Measurements from ENCODE around the gene PRIMA1.

The PRIMA1 gene

DNA sequence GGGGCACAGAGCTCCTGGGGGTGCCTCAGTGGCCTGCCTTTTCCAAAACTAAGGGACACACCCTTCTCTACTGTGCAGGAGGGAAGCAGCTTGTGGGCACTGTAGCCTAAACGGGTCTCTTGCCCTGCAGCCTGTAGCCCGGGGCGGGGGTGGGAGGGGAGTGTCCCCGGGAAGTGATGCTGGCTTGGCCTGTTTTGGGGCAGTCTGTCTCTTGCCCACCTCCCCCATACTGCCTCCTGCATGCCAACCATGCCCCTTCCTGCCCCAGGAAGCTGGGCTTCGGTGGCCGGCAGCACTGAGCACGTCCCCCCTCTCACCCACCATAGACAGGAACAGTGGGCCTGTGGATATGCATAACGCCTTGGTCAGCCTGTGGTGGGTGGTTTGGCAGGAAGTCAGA, 43.4 kb downstream of the PRIMA1 start:
- Histone ChIP-seq H3K36me3 (ENCODE audit: insufficient read depth, low read length) (no peaks in the 10 kb centered on the region), H3K27ac (no peak overlapping the region), H3K9me3 (ENCODE audit: low read depth, low read length) (no peaks in the 10 kb centered on the region), H3K9ac (ENCODE audit: insufficient read length) (no peak overlapping the region), H3K4me3 (no peak overlapping the region)
- DNase-seq (ENCODE audit: low read depth, low spot score) = no peak
- TF ChIP-seq POLR2AphosphoS5 (IDR thresholded peaks at IDR 0.05; ENCODE audit: borderline replicate concordance, low read depth, low read length) (no peak), EZH2 (IDR thresholded peaks at IDR 0.05) (no peak), FOXP2 (optimal IDR thresholded peaks at IDR 0.05; ENCODE audit: control extremely low read depth, extremely low read length, insufficient read depth) (no peak)

DNA sequence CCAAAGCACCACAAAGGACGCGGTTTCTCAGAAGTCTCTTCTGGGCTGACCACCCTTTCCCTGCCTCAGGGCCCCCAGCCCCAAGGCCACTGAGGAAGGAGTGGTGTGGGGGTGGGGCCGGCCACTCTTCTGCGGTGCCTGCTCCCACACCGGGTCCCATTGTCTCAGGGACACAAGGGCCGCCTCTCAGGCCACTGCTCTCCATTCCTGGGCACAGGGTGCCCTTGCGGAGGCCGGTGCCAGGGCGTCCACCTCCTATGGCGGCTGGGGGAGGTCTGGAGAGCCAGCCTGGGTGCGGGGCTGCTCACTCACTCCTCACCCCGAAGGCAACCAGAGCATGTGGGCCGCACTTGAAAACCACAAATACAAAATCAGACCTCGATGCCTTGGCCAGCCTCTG, 44.1 kb downstream of the PRIMA1 start:
- TF ChIP-seq FOXP2 (optimal IDR thresholded peaks at IDR 0.05; ENCODE audit: control extremely low read depth, extremely low read length, insufficient read depth) = no peak
- TF ChIP-seq EZH2 (IDR thresholded peaks at IDR 0.05) = no peak
- H3K4me3 ChIP-seq = no peak overlapping the region
- H3K9ac ChIP-seq (ENCODE audit: insufficient read length) = no peak overlapping the region
- H3K36me3 ChIP-seq (ENCODE audit: insufficient read depth, low read length) = no peaks in the 10 kb centered on the region
- no peaks in the 10 kb centered on the region for H3K9me3 ChIP-seq (ENCODE audit: low read depth, low read length)
- no peak for DNase-seq (ENCODE audit: low read depth, low spot score)
- no peak overlapping the region for H3K27ac ChIP-seq

DNA sequence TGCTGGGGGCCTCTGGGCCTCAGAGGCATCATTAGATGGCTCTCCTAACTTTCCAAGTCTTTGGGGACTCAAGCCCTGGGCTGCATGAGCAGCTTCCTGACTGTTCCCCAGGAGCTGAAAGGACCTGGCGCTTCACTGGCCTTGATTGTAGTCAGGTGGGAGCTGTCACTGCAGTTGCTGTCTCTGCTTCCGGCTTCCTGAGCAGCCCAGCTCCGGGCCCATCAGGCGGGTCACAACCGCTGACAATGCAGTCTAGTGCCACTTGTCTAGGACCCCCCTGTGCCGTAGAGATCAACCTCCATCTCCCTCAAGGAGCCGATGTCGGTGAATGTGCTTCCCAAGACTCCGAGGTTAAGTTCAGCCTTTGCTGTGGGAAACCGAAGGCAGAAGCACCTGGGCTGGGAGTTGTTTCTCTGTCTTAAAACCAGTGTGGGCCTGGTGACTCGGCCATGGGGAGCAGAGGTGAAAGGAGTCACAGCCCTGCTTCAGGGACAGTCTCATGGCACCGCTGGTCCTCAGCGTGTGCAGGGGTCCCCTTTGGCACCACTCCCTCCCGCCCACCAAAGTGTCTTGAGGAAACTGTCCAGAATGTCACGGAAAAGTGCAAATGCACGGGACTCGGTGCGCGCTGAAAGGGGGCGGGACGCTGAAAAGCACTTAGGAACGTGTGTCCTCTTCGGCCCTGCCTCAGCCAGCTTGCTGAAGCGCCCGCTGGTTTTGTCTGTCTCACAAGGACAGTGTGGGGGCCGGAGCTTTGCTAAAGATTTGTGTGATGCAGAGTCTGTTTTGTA, 44.8 kb downstream of the PRIMA1 start:
- H3K36me3 ChIP-seq (ENCODE audit: insufficient read depth, low read length) = no peaks in the 10 kb centered on the region
- TF ChIP-seq FOXP2 (optimal IDR thresholded peaks at IDR 0.05; ENCODE audit: control extremely low read depth, extremely low read length, insufficient read depth) (no peak), POLR2AphosphoS5 (IDR thresholded peaks at IDR 0.05; ENCODE audit: borderline replicate concordance, low read depth, low read length) (no peak), EZH2 (IDR thresholded peaks at IDR 0.05) (no peak)
- H3K27ac ChIP-seq = no peak overlapping the region
- H3K9me3 ChIP-seq (ENCODE audit: low read depth, low read length) = no peaks in the 10 kb centered on the region
- no peak for DNase-seq (ENCODE audit: low read depth, low spot score)
- H3K4me3 ChIP-seq = no peak overlapping the region
- no peak overlapping the region for H3K9ac ChIP-seq (ENCODE audit: insufficient read length)

DNA sequence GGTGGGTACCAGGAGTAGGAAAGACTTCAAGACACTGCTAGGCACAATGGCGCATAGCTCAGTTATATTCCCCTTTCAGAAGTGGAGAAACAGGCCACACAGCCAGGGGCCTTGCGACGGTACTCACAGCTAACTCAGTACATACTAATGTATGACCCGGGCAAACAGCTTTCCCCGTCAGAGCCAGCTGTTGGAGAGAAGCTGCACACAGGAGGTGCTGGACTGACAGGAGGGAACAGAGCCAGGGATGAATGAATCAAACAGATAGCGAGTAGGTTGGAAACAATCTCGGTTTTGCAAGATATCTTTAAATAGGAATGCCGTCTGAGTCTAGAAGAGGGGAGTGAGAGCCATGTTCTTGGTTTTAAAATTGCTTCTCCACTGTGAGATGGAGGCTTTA, 45.5 kb downstream of the PRIMA1 start:
- Histone ChIP-seq H3K9ac (ENCODE audit: insufficient read length) (no peak overlapping the region), H3K27ac (no peak overlapping the region), H3K36me3 (ENCODE audit: insufficient read depth, low read length) (no peaks in the 10 kb centered on the region), H3K4me3 (no peak overlapping the region), H3K9me3 (ENCODE audit: low read depth, low read length) (no peaks in the 10 kb centered on the region)
- no peak for TF ChIP-seq FOXP2 (optimal IDR thresholded peaks at IDR 0.05; ENCODE audit: control extremely low read depth, extremely low read length, insufficient read depth)
- TF ChIP-seq EZH2 (IDR thresholded peaks at IDR 0.05) = no peak
- TF ChIP-seq POLR2AphosphoS5 (IDR thresholded peaks at IDR 0.05; ENCODE audit: borderline replicate concordance, low read depth, low read length) = no peak
- no peak for DNase-seq (ENCODE audit: low read depth, low spot score)

DNA sequence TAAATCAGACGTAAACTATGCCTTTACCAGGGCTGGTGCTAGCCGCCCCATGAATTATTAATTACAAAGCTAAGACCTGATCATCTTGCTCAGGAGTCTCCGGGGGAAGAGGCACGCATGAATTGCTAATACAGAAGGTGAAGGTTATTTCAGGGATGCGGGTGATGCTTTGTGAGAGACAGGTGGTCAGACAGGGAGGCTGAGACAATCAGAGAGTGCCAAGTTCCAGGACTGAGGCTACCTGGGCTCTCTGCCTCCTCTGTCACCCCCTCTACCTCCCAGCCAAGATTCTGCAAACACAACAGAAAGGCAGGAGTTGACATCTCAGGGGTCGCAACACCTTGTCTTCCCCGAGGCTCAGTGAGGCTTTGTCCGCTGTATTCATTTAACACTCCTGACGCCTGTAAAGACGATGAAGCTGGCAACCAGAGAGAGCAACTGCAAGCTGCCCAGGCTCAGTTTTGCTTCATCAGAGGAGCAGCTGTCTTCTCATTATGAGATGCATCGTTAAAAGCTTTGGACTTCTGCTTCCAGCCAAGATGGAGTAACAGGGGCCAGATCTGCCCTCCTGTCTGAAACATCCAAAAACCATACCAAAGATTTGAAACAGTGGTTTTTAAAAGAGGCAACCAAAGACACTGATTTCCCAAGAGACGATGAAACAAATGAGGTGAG, 46.6 kb downstream of the PRIMA1 start:
- H3K9me3 ChIP-seq (ENCODE audit: low read depth, low read length) = no peaks in the 10 kb centered on the region
- no peaks in the 10 kb centered on the region for H3K36me3 ChIP-seq (ENCODE audit: insufficient read depth, low read length)
- no peak overlapping the region for H3K27ac ChIP-seq
- H3K9ac ChIP-seq (ENCODE audit: insufficient read length) = no peak overlapping the region
- DNase-seq (ENCODE audit: low read depth, low spot score) = no peak
- no peak overlapping the region for H3K4me3 ChIP-seq
- TF ChIP-seq EZH2 (IDR thresholded peaks at IDR 0.05) (no peak), FOXP2 (optimal IDR thresholded peaks at IDR 0.05; ENCODE audit: control extremely low read depth, extremely low read length, insufficient read depth) (no peak), POLR2AphosphoS5 (IDR thresholded peaks at IDR 0.05; ENCODE audit: borderline replicate concordance, low read depth, low read length) (no peak)

DNA sequence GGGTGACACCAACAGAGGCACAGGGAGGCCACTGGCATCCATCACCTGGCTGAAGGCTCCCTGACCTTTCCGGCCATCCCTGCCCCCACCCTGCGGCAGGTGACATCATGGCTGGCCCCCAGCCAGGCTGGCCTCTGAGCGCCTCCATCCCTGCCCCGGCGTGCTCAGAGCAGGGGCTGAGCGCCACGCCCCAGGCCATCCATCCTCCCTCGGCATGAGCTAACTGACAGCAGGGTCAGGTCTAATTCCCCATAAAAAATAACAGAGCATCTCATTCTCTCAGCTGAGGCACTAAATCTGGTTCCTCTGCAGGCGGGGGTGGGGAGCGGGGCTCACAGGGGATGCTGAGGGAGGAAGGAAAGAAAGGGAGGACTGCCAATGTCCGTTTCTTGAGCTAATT, 50.7 kb downstream of the PRIMA1 start:
- no peak overlapping the region for H3K27ac ChIP-seq
- H3K9me3 ChIP-seq (ENCODE audit: low read depth, low read length) = no peaks in the 10 kb centered on the region
- H3K4me3 ChIP-seq = no peak overlapping the region
- no peaks in the 10 kb centered on the region for H3K36me3 ChIP-seq (ENCODE audit: insufficient read depth, low read length)
- TF ChIP-seq POLR2AphosphoS5 (IDR thresholded peaks at IDR 0.05; ENCODE audit: borderline replicate concordance, low read depth, low read length) (no peak), FOXP2 (optimal IDR thresholded peaks at IDR 0.05; ENCODE audit: control extremely low read depth, extremely low read length, insufficient read depth) (no peak), EZH2 (IDR thresholded peaks at IDR 0.05) (no peak)
- H3K9ac ChIP-seq (ENCODE audit: insufficient read length) = no peak overlapping the region
- DNase-seq (ENCODE audit: low read depth, low spot score) = no peak

DNA sequence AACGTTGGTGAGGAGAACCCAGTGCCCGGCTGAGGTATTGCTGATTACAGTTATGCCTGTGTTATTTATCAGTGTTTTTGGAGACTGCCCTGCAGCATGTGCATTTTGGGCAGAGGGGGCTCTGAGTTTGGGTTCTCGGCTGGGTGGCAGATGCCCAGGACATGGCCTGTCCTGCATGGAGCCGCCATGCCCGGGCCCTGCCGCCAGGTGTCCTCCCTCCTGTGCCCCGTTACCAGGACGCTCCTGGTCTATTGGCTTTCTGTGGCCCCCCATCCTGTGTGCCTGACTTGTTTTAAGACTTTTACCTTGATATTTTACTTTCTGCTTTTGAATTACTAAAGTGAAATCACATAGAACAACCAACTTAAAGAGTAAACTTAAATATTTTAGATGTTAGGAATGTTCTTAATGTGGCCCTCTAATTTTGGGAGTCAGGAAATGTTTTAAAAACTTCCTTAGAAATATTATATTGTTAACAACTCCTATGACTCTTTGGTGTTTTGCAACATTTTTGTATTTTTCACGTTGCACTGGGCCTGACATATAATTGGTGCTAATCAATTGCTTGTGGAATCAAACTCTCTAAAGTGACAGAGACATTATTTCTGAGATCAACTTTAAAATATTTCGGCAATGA, 51.8 kb downstream of the PRIMA1 start:
- DNase-seq (ENCODE audit: low read depth, low spot score) = no peak
- Histone ChIP-seq H3K4me3 (no peak overlapping the region), H3K36me3 (ENCODE audit: insufficient read depth, low read length) (no peaks in the 10 kb centered on the region), H3K9ac (ENCODE audit: insufficient read length) (no peak overlapping the region), H3K9me3 (ENCODE audit: low read depth, low read length) (no peaks in the 10 kb centered on the region), H3K27ac (no peak overlapping the region)
- TF ChIP-seq EZH2 (IDR thresholded peaks at IDR 0.05) = no peak
- TF ChIP-seq POLR2AphosphoS5 (IDR thresholded peaks at IDR 0.05; ENCODE audit: borderline replicate concordance, low read depth, low read length) = no peak
- no peak for TF ChIP-seq FOXP2 (optimal IDR thresholded peaks at IDR 0.05; ENCODE audit: control extremely low read depth, extremely low read length, insufficient read depth)

DNA sequence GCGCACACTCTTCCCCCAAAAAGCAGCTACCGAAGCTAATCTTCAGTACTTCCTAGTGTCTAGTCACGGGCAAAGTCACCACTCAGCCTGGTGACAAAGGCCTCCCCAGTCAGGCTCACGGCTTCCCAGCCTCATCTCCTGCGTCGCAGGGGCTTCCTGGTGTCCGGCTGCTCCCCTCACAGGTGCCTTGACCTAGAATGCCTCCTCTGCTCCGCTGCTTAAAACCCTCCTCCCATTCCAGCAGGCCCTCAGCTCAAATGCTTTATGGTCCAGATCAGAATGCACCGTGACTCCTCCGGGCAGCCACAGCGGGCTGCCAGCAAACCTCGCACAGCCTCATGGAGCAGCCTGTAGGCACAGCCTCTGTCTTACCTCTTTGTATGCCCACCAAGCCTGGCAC, 53.1 kb downstream of the PRIMA1 start:
- H3K36me3 ChIP-seq (ENCODE audit: insufficient read depth, low read length) = no peaks in the 10 kb centered on the region
- no peak overlapping the region for H3K4me3 ChIP-seq
- no peak for TF ChIP-seq POLR2AphosphoS5 (IDR thresholded peaks at IDR 0.05; ENCODE audit: borderline replicate concordance, low read depth, low read length)
- TF ChIP-seq EZH2 (IDR thresholded peaks at IDR 0.05) = no peak
- no peak for TF ChIP-seq FOXP2 (optimal IDR thresholded peaks at IDR 0.05; ENCODE audit: control extremely low read depth, extremely low read length, insufficient read depth)
- DNase-seq (ENCODE audit: low read depth, low spot score) = no peak
- H3K9ac ChIP-seq (ENCODE audit: insufficient read length) = no peak overlapping the region
- H3K27ac ChIP-seq = no peak overlapping the region
- no peaks in the 10 kb centered on the region for H3K9me3 ChIP-seq (ENCODE audit: low read depth, low read length)
